GM23248 (cell line): ENCODE results near the gene TNFRSF4. TPM values are rescaled to one million over a fixed set of nuclear protein-coding genes. Genes with fewer than 3 reads are reported as not detected.

ENCODE experiments used
- DNase-seq: peaks from one replicate; pipeline ENCODE4 v3.0.0-alpha.2; 2015
- H2AFZ ChIP-seq: fragments of 200-600 bp; sonication (generic); 2 replicates; pipeline ENCODE4 v1.6.1; 2016; ENCODE audit warnings: antibody characterized with exemption
- H3F3A ChIP-seq: fragments of 200-600 bp; sonication (generic); 2 replicates; pipeline ENCODE4 v1.6.1; 2016; ENCODE audit warnings: mild to moderate bottlenecking, antibody characterized with exemption, mixed run types; ENCODE audit not compliant: insufficient read depth
- H3K27ac ChIP-seq: fragments of 200-600 bp; sonication (generic); 2 replicates; pipeline ENCODE4 v1.5.1; 2016; ENCODE audit warnings: mild to moderate bottlenecking
- H3K27me3 ChIP-seq: fragments of 200-600 bp; sonication (generic); replicated peaks from 2 replicates; pipeline ENCODE4 v1.6.1; 2016; ENCODE audit warnings: mild to moderate bottlenecking; ENCODE audit not compliant: insufficient read depth
- H3K36me3 ChIP-seq: fragments of 200-600 bp; sonication (generic); 2 replicates; pipeline ENCODE4 v1.6.1; 2016; ENCODE audit warnings: low read depth, mild to moderate bottlenecking
- H3K4me1 ChIP-seq: fragments of 200-600 bp; sonication (generic); 2 replicates; pipeline ENCODE4 v1.6.1; 2016; ENCODE audit warnings: mild to moderate bottlenecking; ENCODE audit not compliant: insufficient read depth
- H3K4me2 ChIP-seq: fragments of 200-600 bp; sonication (generic); one replicate; pipeline ENCODE4 v1.6.1; 2016; ENCODE audit warnings: mild to moderate bottlenecking; ENCODE audit not compliant: unreplicated experiment
- H3K4me3 ChIP-seq: fragments of 200-600 bp; sonication (generic); 2 replicates; pipeline ENCODE4 v1.5.1; 2016; ENCODE audit warnings: mild to moderate bottlenecking
- H3K79me2 ChIP-seq: fragments of 200-600 bp; sonication (generic); 2 replicates; pipeline ENCODE4 v1.6.1; 2016; ENCODE audit warnings: mild to moderate bottlenecking; ENCODE audit not compliant: insufficient read depth
- H3K9ac ChIP-seq: fragments of 200-600 bp; sonication (generic); 2 replicates; pipeline ENCODE4 v1.6.1; 2016; ENCODE audit warnings: mild to moderate bottlenecking
- H3K9me2 ChIP-seq: fragments of 200-600 bp; sonication (generic); 2 replicates; pipeline ENCODE4 v1.6.1; 2016; ENCODE audit warnings: mixed run types, mild to moderate bottlenecking, moderate library complexity; ENCODE audit not compliant: insufficient read depth
- H3K9me3 ChIP-seq: fragments of 200-600 bp; sonication (generic); one replicate; pipeline ENCODE4 v1.6.1; 2017; ENCODE audit warnings: low read depth
- H4K20me1 ChIP-seq: fragments of 200-600 bp; sonication (generic); 2 replicates; pipeline ENCODE4 v1.6.0; 2016; ENCODE audit not compliant: insufficient read depth
- EZH2 ChIP-seq: fragments of 200-600 bp; sonication (generic); IDR thresholded peaks from 2 replicates; pipeline ENCODE4 v1.6.1; 2018; ENCODE audit warnings: antibody characterized with exemption, mild to moderate bottlenecking; ENCODE audit not compliant: insufficient read depth, poor library complexity, severe bottlenecking
- EZH2phosphoT487 ChIP-seq: fragments of 200-600 bp; sonication (generic); IDR thresholded peaks from 2 replicates; pipeline ENCODE4 v1.6.1; 2018; ENCODE audit warnings: antibody characterized with exemption, moderate library complexity, mild to moderate bottlenecking, low read depth; ENCODE audit not compliant: insufficient read depth
- WGBS, 2 experiments: methylation state at CpG; one replicate each; pipeline ENCODE4 v1.1.6; 2015 to 2017; ENCODE audit warnings: low lambda C conversion rate in 2 of 2, low coverage in 1 of 2; ENCODE audit errors: missing lambda C conversion rate in 2 of 2; 5-methylcytosine and 5-hydroxymethylcytosine counted together
- in situ Hi-C: fragments of 300-500 bp; cut with MboI; formaldehyde crosslinking; loops from 2 replicates; pipeline ENCODE4 v1.15.0; 2020
- polyA plus RNA-seq: library from polyadenylated mRNA; unstranded; fragments of >200 nt; fragmentation: Nextera tagmentation; extraction: Ambion mirVana; gene quantifications from 2 replicates; pipeline ENCODE4 v1.2.1, GENCODE V29; 2016
- total RNA-seq: library from RNA; depleted of rRNA; stranded (reverse); fragments of >200 nt; shearing (Covaris generic); gene quantifications from 2 replicates; pipeline ENCODE4 v1.2.3, GENCODE V29; 2014

The TNFRSF4 gene
- total and polyA plus RNA-seq, 2 experiments from 2014 or later: not detected

DNA sequence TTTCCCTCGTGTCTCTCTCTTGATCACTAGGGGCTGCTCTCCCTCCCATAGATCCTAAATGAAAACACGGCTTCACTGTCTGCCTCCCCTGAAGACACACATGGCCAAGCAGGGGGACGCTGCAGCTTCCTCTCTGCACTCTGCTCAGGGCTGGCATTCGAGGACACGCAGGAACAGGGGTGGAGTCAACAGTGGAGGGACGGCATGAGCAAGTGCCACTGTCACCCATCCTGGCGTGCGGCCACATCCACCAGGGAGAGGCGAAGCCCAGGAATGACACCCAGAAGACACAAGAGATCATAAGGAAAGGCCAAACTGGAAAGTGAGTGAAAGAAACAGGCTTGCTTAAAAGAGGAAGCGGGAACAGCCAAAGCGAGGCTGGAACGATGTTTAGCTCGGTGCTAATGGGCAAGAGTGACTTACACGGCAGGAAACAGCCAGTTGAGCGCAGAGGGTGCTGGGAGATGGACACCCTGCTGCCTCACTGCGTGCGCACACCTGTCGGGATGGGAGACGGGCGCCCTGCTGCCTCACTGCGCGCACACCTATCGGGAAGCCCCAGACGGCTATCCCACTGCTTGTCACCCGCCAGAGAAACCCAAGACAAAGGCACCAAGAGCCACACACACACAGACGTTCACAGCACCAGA, 46.1 kb upstream of the TNFRSF4 start:
- WGBS, 2 experiments: 90% methylated on average over 26 of the region's 26 CpGs
- Histone ChIP-seq H3F3A (peaks cover 8% of the 10 kb centered on the region), H3K4me3 (no peak overlapping the region), H3K9me3 (no peaks in the 10 kb centered on the region), H4K20me1 (no peaks in the 10 kb centered on the region), H3K4me2 (no peak overlapping the region), H3K9me2 (no peaks in the 10 kb centered on the region), H3K36me3 (peaks cover 23% of the 10 kb centered on the region; the same call in 1 of the 2 replicates), H3K79me2 (peaks cover 82% of the 10 kb centered on the region), H3K27me3 (no peaks in the 10 kb centered on the region), H3K27ac (no peak overlapping the region), H2AFZ (no peak overlapping the region), H3K9ac (no peak overlapping the region), H3K4me1 (peaks cover 10% of the 10 kb centered on the region)
- TF ChIP-seq EZH2phosphoT487 (no peak), EZH2 (no peak)
- in situ Hi-C loops: no loop called here
- no peak for DNase-seq

GRCh38 chr1:1259540-1259939, 45.6 kb upstream of the TNFRSF4 start:
- H3F3A ChIP-seq: peaks cover 6% of the 10 kb centered on the region; the same call in 1 of the 2 replicates
- no peak overlapping the region for H3K27ac ChIP-seq
- H3K79me2 ChIP-seq: peaks cover 82% of the 10 kb centered on the region
- 84 to 90% methylated on average over 10 to 18 of the region's 18 CpGs for WGBS, 2 experiments
- no peaks in the 10 kb centered on the region for H4K20me1 ChIP-seq
- TF ChIP-seq EZH2phosphoT487 (no peak), EZH2 (no peak)
- H3K9ac ChIP-seq: no peak overlapping the region
- peaks cover 26% of the 10 kb centered on the region; the same call in 1 of the 2 replicates for H3K36me3 ChIP-seq
- in situ Hi-C loops: no loop called here
- H3K9me2 ChIP-seq: no peaks in the 10 kb centered on the region
- H2AFZ ChIP-seq: no peak overlapping the region
- DNase-seq: no peak
- H3K27me3 ChIP-seq: no peaks in the 10 kb centered on the region
- no peaks in the 10 kb centered on the region for H3K9me3 ChIP-seq
- no peak overlapping the region for H3K4me2 ChIP-seq
- H3K4me1 ChIP-seq: peaks cover 7% of the 10 kb centered on the region
- no peak overlapping the region for H3K4me3 ChIP-seq

GRCh38 chr1:1259119-1259488, 45.2 kb upstream of the TNFRSF4 start:
- no peaks in the 10 kb centered on the region for H3K27me3 ChIP-seq
- in situ Hi-C loops: no loop called here

DNA sequence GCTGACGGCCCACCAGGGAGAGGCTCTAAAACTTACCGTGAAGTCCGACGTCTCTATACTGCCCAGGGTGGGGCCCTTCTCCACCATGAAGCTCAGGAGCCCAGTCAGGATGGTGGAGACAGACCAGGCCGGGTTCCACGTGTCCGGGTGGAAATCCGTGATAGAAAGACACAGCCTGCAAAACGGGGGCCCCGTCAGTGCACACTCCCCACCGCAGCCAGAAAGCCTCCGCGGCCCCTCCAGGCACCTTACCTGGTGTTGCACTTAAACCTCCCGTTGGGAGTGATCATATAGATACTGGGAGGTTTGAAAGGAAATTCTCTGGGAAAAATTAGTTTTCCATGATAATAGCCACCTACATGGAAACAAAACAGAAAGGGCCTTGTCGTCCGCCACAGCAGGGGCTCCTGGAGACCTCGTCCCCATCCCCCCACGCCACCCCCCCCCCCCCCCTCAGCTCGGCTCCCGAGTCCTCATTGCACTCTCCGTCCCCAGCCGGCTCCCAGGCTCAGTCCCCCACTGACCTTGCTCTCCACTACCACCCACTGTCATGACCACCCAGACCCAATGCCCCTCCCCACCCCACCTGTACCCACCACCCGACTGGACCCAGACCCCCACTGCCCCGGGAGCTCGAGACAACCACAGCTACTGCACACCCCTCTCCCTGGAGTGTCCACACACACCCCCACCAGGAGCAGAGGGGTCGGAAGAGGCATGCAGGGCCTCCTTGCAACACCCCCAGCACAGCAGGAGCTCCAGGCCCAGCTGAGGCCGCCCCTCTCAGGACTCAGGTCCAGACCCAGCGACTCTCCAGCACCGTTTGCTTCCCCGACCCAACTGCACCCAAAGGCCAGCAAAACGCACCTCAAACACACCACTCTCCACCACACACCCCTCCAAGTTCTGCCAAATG, 43.3 kb upstream of the TNFRSF4 start:
- in situ Hi-C loops: no loop called here
- H2AFZ ChIP-seq: no peak overlapping the region
- no peak for TF ChIP-seq EZH2
- no peak for TF ChIP-seq EZH2phosphoT487
- no peak overlapping the region for H3K27ac ChIP-seq
- H3K9me2 ChIP-seq: no peaks in the 10 kb centered on the region
- no peaks in the 10 kb centered on the region; the same call in 1 of the 2 replicates for H3F3A ChIP-seq
- no peak for DNase-seq
- no peak overlapping the region for H3K4me2 ChIP-seq
- WGBS, 2 experiments: 94 to 97% methylated on average over 20 to 30 of the region's 31 CpGs
- no peaks in the 10 kb centered on the region for H3K4me1 ChIP-seq
- no peak overlapping the region for H3K9ac ChIP-seq
- H3K27me3 ChIP-seq: no peaks in the 10 kb centered on the region
- no peaks in the 10 kb centered on the region for H4K20me1 ChIP-seq
- H3K79me2 ChIP-seq: peaks cover 58% of the 10 kb centered on the region
- H3K9me3 ChIP-seq: no peaks in the 10 kb centered on the region
- peaks cover 8% of the 10 kb centered on the region; the same call in 1 of the 2 replicates for H3K36me3 ChIP-seq
- no peak overlapping the region for H3K4me3 ChIP-seq

More at GRCh38 chr1:1259119-1259488, 45.2 kb upstream of the TNFRSF4 start:
- H3K36me3 ChIP-seq: peaks cover 22% of the 10 kb centered on the region; the same call in 1 of the 2 replicates
- H3K4me3 ChIP-seq: no peak overlapping the region
- peaks cover 1% of the 10 kb centered on the region; the same call in 1 of the 2 replicates for H3F3A ChIP-seq
- H2AFZ ChIP-seq: no peak overlapping the region
- TF ChIP-seq EZH2phosphoT487 (no peak), EZH2 (no peak)
- 92 to 93% methylated on average over 22 of the region's 22 CpGs for WGBS, 2 experiments
- DNase-seq: no peak
- H3K27ac ChIP-seq: no peak overlapping the region
- no peak overlapping the region for H3K4me2 ChIP-seq
- H3K9ac ChIP-seq: no peak overlapping the region
- H3K79me2 ChIP-seq: peaks cover 77% of the 10 kb centered on the region
- peaks cover 3% of the 10 kb centered on the region for H3K4me1 ChIP-seq
- no peaks in the 10 kb centered on the region for H3K9me3 ChIP-seq
- no peaks in the 10 kb centered on the region for H3K9me2 ChIP-seq
- no peaks in the 10 kb centered on the region for H4K20me1 ChIP-seq
